ENCODE data around the gene SLC2A9.

The SLC2A9 gene

DNA sequence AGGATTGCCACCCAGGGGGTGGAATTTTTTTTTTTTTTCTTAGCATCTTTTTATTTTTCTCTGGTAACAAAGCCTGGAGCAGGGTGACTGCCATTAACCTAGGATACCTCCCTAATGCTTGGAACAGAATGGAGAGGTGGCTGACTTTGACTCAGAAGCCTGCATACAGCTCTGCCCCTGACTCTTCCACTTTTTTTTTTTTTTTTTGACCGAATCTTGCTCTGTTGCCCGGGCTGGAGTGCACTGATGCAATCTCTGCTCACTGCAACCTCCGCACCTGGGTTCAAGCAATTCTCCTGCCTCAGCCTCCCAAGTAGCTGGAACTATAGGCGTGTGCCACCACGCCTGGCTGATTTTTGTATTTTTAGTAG lies 341 bp upstream of the SLC2A9 start:
- TF ChIP-seq GATA1 (IDR thresholded peaks at IDR 0.05; ENCODE audit: low read depth, low read length) (no peak), POLR2A (IDR thresholded peaks at IDR 0.05; ENCODE audit: low read length) (no peak)
- DNase-seq: no peak

DNA sequence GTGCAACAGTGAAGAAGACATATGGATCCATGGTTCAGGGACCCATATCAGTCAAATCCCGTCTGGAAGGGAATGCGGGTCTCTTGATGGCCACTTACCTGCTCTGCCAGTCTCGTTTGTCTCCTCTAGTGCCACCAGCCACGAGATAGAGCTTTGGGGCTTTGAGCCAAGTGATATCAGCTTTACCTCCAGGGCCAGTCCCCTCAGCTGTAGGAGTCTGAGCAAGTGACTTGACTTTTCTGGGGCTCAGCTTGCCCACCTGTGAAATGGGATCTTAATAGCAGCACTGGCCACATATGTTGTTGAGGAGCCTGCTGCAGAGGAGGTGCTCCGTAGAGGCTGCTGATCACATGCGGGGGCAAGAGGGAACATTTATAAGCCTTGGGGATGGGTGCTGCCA lies 1.2 kb downstream of the SLC2A9 start:
- no peak for DNase-seq
- no peak for TF ChIP-seq POLR2A (IDR thresholded peaks at IDR 0.05; ENCODE audit: low read length)
- no peak for TF ChIP-seq GATA1 (IDR thresholded peaks at IDR 0.05; ENCODE audit: low read depth, low read length)

DNA sequence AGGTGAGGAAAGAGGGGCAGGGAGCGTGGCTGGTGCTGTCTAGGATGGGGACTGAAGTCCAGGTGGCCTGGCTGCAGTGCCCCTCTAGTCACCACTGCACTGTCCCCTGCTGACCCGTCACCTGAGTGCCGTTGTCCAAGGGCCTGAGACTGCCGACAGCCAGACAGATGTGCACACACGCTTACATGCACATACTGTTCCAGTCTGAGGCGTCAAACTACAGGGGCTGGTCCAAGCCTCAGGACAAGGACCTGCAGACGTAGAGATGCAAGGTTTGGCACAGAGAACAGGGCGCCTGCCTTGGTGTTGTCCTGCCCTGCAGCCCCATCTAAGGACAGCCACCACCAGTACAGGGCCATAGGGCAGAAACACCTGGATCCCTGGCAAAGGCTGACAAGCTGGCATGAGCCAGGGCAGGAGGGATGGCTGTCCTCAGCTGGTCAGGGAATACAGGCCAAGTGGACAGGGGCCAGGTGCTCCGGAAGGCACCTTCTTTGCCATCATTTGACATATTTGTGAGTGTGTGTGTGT lies 1.7 kb downstream of the SLC2A9 start:
- no peak for DNase-seq

DNA sequence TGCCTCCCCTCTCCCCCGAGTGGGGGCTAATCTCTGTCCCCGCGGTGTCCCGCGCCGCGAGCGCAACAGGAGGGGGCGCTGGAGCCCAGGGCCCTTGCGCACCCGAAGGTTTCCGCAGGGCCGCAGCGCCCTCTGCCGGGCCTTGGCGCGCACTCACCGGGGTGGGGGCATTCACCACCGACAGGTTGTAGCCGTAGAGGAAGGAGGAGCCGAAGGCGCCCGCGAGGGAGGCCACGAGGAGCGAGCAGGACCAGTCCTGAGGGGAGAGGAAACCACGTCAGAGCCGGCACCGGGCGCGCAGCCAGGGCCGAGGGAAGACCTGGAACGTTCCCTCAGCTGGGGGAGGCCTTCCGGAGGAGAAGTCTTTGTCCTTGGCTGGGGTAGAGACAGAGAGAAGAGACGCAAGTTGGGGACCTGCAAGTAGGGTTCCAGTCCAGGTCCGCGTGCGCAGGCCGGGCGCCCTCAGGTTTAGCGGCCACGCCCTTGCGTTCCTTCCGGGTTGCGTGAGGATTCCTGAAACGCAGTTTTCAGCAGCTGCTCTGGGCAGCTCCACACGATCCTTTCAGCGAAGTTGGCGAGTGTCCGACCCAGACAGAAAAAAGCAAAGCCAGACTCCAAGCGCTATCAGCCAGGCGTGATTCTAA lies 2.4 kb downstream of the SLC2A9 start:
- TF ChIP-seq POLR2A (IDR thresholded peaks at IDR 0.05; ENCODE audit: low read length) (peak; percentile 38), GATA1 (IDR thresholded peaks at IDR 0.05; ENCODE audit: low read depth, low read length) (no peak)
- DNase-seq: peak; percentile 84 to 86

More for the DNA sequence above, 1.7 kb downstream of the SLC2A9 start:
- TF ChIP-seq GATA1 (IDR thresholded peaks at IDR 0.05; ENCODE audit: low read depth, low read length): no peak
- TF ChIP-seq POLR2A (IDR thresholded peaks at IDR 0.05; ENCODE audit: low read length): no peak

DNA sequence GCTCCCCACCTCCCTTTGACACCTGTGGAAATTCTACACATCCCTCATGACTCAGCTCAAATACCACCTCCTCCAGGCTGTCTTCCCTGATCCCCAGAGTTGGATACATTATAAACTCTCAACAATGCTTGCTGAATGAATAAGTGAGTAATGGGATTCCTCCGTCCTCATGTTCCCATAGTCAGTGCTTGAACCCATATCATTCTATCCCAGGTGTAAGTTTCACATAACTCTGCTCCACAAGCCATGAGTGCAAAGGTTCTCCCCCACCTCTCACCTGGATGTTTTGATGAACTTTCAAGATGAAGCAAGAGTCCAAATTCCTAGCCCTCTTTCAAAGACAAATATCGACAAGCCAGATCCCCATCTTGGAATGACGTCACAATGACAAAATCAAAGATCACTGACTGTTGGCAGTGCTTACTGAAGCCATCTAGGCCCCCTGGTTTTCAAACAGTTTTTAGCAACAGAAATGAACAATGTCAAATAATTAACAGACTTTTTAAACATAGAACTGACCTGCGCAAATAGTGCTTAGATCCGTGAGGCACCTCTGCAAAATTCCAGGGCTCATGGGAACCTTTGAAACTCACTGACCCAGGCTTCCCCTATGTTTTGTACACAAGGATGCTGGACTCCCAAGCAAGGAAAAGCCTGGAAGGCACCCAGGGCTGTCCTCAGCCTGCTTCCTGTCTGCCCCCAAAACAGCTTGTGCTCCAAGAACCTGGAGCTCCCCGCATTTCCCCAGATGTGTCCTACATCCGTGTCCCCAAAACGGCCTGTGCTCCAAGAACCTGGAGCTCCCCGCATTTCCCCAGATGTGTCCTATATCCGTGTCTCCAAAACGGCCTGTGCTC lies 4.0 kb downstream of the SLC2A9 start:
- TF ChIP-seq GATA1 (IDR thresholded peaks at IDR 0.05; ENCODE audit: low read depth, low read length) (no peak), POLR2A (IDR thresholded peaks at IDR 0.05; ENCODE audit: low read length) (no peak)
- DNase-seq: no peak

DNA sequence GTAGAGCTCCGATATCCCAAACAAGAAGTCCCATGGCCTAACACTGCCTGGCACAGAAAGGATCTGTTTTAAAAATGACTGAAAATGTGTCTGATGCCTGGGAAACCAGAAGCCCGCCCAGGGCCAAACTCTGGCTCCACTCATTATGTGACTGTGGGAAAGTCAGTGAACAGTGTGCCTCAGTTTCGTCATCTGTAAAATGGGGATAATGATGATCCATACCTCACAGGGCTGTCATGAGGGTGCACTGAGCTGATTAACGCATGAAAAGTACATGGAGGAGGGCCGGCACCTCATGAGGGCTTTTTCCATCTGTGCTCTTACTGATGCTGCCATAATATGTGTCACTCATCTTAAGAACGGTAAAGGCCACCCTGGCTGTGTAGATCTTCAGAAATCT lies 5.1 kb downstream of the SLC2A9 start:
- TF ChIP-seq POLR2A (IDR thresholded peaks at IDR 0.05; ENCODE audit: low read length) (no peak), GATA1 (IDR thresholded peaks at IDR 0.05; ENCODE audit: low read depth, low read length) (no peak)
- DNase-seq: no peak

DNA sequence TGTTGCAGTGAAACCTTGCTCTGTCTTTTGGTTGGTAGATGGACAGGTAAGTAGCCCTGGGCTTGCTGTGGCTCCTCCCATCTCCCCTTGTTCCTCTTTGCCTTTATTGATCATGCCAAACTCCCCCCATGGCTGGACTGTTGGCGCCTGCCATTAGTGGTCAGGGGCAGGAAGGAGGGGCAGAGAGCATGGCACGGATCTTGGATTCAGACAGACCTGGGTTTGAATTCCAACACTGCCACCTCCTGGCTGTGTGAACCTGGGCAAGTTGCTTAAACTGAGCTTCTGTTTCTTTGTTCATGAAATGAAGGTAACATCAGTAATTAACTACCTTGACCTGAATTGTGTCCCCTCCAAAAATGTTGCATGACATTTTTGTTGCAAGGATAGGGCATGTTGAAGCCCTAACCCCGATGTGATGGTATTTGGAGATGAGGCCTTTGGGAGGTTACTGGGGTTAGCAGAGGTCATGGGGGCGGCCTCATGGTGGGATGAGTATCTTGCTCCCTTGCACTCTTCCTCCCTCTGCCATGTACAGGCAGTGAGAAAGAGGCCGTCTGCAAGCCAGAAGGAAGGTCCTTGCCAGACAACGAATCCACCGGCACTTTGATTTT lies 6.0 kb downstream of the SLC2A9 start:
- DNase-seq: peak; percentile 27 to 44
- TF ChIP-seq GATA1 (IDR thresholded peaks at IDR 0.05; ENCODE audit: low read depth, low read length) (no peak), POLR2A (IDR thresholded peaks at IDR 0.05; ENCODE audit: low read length) (no peak)

DNA sequence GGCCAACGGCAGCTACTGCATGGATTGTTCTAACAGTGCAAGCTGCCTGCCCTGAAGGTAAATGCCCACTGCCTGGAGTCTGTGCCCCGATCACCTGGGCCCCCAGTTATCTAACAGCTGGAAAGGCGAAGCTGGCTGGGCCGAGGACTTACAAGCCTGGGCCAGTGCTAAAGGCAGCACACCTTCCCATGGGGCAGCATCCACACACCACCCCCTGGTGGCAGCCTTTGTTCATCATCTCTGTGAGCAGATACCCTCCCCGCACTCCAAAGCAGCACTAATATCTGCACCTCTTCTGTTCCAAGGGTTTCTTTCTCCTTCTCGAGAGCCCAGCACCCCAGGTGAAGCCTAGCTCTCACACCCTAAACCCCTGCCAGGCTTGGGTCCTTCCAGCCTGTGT lies 7.6 kb downstream of the SLC2A9 start:
- TF ChIP-seq POLR2A (IDR thresholded peaks at IDR 0.05; ENCODE audit: low read length): no peak
- no peak for TF ChIP-seq GATA1 (IDR thresholded peaks at IDR 0.05; ENCODE audit: low read depth, low read length)
- DNase-seq: peak; percentile 48 to 49

DNA sequence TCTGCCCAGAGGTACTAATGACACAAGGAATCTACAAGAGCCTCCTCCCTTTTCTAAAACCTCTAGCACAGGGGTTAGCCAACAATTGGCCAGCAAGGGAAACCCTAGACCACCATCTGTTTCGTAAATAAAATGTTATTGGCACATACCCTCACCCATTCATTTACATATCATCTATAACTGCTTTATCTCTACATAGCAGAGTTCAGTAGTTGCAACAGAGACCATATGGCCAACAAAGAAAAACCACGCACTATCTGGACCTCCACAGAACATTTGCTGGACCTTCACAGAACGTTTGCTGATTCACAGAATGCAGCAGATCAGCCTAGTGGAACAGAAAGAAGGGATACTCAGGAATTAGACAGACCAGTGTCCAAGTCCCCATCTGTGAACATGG lies 9.4 kb downstream of the SLC2A9 start:
- peak; percentile 57 to 77 for DNase-seq
- TF ChIP-seq GATA1 (IDR thresholded peaks at IDR 0.05; ENCODE audit: low read depth, low read length) (no peak), POLR2A (IDR thresholded peaks at IDR 0.05; ENCODE audit: low read length) (no peak)

DNA sequence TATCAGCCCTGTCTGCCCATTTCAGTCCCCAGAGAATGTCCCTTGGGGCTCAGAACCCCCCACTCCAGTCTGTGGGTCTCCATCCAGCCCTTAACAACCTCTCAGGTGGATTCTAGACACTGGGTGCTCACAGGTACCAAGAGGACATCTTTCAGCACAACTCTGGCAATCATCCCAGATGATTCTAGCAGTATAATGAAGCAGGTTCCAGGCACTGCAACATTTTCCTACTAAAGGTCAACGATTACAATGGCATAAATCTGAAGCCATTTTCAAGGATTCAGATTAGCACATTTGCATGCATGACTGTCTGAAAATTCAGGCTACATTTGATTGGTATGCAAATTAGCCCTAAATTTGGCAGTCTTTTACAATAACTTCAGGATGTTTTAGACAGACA lies 10.0 kb downstream of the SLC2A9 start:
- no peak for DNase-seq
- TF ChIP-seq POLR2A (IDR thresholded peaks at IDR 0.05; ENCODE audit: low read length) (no peak), GATA1 (IDR thresholded peaks at IDR 0.05; ENCODE audit: low read depth, low read length) (no peak)

DNA sequence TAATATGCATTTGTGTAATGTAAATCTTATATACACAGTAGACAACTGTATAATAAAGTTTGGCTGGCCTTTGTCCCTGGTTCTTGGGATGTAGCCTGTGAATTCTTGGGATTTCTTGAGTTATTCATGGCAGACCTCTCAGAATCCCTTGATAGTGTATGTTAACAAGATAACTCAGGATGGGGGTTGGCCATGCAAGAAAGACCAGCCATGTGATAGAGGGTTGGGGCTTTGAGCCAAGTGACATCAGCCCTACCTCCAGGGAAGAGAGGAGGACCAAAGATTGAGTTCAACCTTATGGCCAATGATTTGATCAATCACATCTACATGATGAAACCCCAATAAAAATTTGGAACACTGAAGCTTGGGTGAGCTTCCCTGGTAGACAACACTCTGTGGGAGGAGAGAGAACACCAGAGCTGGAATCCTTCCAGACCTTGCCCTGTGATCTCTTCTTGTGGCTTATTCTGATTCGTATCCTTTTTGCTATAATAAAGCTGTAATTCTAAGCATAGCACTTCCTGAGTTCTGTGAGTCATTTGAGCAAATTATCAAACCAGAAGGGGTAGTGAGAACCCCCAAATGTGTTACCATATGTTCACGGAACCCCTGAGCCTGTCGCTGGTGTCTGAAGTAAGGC lies 11.3 kb downstream of the SLC2A9 start:
- no peak for DNase-seq
- TF ChIP-seq GATA1 (IDR thresholded peaks at IDR 0.05; ENCODE audit: low read depth, low read length): no peak

DNA sequence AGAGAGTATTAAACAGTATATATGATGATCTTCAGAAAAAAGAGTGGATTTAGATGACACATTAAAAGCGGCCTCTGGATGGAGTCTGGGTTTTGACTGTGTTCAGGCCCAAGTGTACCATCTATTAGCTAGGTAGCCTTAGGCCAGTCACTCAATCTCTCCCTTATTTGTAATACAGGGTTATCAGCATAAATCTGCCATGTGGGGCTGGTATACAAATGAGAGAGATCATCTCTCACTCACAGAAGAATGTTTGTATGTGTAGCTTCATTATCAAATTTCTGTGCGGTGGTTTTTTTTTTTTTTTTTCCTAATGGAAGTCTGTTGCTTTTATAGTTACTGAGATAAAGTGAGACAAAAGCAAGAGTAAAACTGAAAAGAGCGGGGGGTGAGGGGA lies 12.7 kb downstream of the SLC2A9 start:
- TF ChIP-seq POLR2A (IDR thresholded peaks at IDR 0.05; ENCODE audit: low read length): no peak
- no peak for TF ChIP-seq GATA1 (IDR thresholded peaks at IDR 0.05; ENCODE audit: low read depth, low read length)
- no peak for DNase-seq

DNA sequence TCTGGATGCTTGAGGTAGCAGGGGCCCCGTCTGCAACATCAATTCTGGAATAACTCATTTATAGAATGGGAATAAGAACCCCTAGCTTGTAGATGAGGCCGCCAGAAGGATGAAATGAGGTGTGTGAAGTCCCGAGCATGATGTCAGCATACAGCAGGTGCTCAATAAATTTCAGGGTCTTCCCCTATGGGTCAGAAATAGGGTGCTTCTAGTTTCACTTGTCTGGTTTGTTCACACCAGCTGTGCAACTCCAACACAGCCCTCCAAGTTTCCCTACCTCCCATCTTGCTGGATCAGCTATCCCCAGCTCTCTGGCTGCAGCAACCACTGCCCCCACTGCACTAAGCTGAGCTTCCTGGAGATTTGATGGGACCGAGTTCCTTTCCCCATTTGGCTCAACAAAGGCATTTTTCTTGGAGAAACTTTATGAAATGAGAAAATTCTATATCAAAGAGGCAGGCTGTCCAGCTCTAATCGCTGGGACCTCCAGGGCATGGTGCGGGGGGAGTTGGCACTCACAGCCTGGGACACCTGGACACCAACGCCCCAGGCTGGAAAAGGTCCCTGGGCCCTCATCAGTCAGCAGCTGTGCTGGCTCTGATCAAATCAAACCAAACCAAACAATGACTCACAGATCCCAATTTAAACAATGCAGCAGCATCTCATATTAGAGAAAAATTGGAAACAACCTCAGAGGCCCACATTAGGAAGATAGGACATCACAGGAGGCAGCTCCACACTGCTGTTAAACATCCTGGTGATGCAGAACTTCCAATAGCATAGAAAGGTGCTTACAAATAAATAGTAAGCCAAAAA lies 13.3 kb downstream of the SLC2A9 start:
- DNase-seq: no peak
- TF ChIP-seq POLR2A (IDR thresholded peaks at IDR 0.05; ENCODE audit: low read length) (no peak), GATA1 (IDR thresholded peaks at IDR 0.05; ENCODE audit: low read depth, low read length) (no peak)

All from erythroblast (primary cell).